Activated T-helper 9 cell treated with anti-CD3 and anti-CD28 coated beads, Interleukin-2, amount 50 U/mL, for 16 hours (primary cell): Measurements from ENCODE around the gene BOD1.

Source experiments
- DNase-seq: peaks from one replicate; pipeline ENCODE4 v3.0.0-alpha.2; 2020; ENCODE audit warnings: low read depth

Gene BOD1

GRCh38 chr5:173577166-173577565 is 39.3 kb downstream of the BOD1 start:
- DNase-seq, result no peak

- no peak for DNase-seq
Measured at GRCh38 chr5:173575985-173576384, 40.5 kb downstream of the BOD1 start.

- no peak for DNase-seq
Measured at GRCh38 chr5:173574983-173575382, 41.5 kb downstream of the BOD1 start.

GRCh38 chr5:173573126-173573960 is 43.1 kb downstream of the BOD1 start:
- peak; percentile 52 for DNase-seq

GRCh38 chr5:173572431-173573125 is 43.9 kb downstream of the BOD1 start:
- no peak for DNase-seq

- no peak for DNase-seq
Measured at GRCh38 chr5:173570321-173571090, 45.9 kb downstream of the BOD1 start.

GRCh38 chr5:173568703-173569102 is 47.7 kb downstream of the BOD1 start:
- DNase-seq, result no peak

GRCh38 chr5:173568128-173568527 is 48.3 kb downstream of the BOD1 start:
- no peak for DNase-seq

GRCh38 chr5:173567548-173567947 is 48.9 kb downstream of the BOD1 start:
- no peak for DNase-seq

GRCh38 chr5:173565491-173566072 is 50.9 kb downstream of the BOD1 start:
- no peak for DNase-seq

GRCh38 chr5:173564106-173564505 is 52.3 kb downstream of the BOD1 start:
- DNase-seq, result no peak

GRCh38 chr5:173563246-173563645 is 53.2 kb downstream of the BOD1 start:
- DNase-seq, result no peak

- DNase-seq, result no peak
Measured at GRCh38 chr5:173562451-173562850, 54.0 kb downstream of the BOD1 start.
